Panc1 (cell line): Measurements from ENCODE around the gene BTBD17.

Experiments used
- POLR2AphosphoS5 ChIP-seq: IDR thresholded peaks from 2 replicates; pipeline ENCODE4 v1.6.1; 2012; ENCODE audit warnings: mild to moderate bottlenecking, low read depth, low read length, moderate library complexity
- SIN3A ChIP-seq: IDR thresholded peaks from 2 replicates; pipeline ENCODE4 v1.6.1; 2012; ENCODE audit warnings: low read depth, mild to moderate bottlenecking, low read length, moderate library complexity, borderline replicate concordance; ENCODE audit not compliant: insufficient read depth
- TF ChIP-seq, protein P1 (sequence below): fragments of 450-650 bp; IDR thresholded peaks from 2 replicates; pipeline ENCODE4 v1.5.1; 2017; ENCODE audit warnings: mild to moderate bottlenecking

DNA sequence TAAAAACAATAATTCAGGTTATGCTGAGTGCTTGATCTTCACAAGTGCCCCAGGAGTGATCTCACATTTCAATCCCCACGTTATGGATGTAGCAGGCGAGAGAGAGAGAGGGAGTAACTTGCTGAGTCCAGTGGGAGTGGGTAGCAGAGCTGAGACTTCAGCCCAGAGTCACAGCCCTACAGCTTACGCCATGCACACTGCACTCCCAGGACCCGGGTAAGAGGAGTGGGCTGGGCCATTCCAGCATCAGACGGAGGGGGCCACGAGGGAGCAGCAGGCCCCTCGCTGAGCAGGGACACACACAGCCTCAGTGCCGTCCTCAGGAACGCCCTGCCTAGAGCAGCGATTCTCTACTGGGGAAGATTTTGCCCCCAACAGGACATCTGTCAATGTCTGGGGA lies 45.4 kb downstream of the BTBD17 start:
- TF ChIP-seq, protein P1, sequence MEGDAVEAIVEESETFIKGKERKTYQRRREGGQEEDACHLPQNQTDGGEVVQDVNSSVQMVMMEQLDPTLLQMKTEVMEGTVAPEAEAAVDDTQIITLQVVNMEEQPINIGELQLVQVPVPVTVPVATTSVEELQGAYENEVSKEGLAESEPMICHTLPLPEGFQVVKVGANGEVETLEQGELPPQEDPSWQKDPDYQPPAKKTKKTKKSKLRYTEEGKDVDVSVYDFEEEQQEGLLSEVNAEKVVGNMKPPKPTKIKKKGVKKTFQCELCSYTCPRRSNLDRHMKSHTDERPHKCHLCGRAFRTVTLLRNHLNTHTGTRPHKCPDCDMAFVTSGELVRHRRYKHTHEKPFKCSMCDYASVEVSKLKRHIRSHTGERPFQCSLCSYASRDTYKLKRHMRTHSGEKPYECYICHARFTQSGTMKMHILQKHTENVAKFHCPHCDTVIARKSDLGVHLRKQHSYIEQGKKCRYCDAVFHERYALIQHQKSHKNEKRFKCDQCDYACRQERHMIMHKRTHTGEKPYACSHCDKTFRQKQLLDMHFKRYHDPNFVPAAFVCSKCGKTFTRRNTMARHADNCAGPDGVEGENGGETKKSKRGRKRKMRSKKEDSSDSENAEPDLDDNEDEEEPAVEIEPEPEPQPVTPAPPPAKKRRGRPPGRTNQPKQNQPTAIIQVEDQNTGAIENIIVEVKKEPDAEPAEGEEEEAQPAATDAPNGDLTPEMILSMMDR: no peak
- TF ChIP-seq POLR2AphosphoS5: no peak
- no peak for TF ChIP-seq SIN3A
